ENCODE data around the gene SLC35A5.

DNA sequence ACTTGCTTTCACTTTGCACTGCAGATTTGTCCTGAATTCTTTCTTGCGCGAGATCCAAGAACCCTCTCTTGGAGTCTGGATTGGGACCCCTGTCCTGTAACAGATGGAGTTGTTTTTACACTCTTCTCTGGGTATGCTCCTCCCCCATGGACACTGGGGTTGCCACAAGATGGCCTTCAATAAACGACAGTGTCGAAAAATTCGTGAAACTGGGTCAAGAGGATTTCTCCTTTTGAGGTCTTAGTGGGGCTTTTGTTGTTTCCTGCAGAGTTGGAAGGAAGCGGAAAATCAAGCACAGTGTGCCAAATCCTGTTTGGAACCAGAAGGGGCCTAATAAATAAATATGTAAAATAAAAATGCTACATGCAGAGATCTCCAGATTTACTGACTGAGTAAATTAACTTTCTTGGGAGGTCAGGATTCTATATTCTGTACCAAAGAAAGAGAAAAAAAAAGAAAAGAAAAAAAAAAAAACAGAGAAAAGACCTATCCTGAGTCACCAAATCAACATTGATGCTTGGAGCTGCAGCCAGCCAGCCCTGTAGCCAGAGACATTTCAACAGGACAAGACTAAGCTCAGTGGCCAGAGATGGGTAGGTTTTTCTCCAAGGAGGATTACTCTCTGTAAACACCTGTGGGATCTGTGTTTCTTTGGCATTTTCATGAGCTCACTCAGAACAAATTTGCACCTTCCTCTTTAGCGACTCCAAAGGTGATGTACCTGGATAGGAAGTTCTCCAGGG lies 54.3 kb downstream of the SLC35A5 start:
- TF ChIP-seq, protein P1, sequence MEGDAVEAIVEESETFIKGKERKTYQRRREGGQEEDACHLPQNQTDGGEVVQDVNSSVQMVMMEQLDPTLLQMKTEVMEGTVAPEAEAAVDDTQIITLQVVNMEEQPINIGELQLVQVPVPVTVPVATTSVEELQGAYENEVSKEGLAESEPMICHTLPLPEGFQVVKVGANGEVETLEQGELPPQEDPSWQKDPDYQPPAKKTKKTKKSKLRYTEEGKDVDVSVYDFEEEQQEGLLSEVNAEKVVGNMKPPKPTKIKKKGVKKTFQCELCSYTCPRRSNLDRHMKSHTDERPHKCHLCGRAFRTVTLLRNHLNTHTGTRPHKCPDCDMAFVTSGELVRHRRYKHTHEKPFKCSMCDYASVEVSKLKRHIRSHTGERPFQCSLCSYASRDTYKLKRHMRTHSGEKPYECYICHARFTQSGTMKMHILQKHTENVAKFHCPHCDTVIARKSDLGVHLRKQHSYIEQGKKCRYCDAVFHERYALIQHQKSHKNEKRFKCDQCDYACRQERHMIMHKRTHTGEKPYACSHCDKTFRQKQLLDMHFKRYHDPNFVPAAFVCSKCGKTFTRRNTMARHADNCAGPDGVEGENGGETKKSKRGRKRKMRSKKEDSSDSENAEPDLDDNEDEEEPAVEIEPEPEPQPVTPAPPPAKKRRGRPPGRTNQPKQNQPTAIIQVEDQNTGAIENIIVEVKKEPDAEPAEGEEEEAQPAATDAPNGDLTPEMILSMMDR (IDR thresholded peaks at IDR 0.05), result no peak
- TF ChIP-seq POLR2A (IDR thresholded peaks at IDR 0.05), result no peak
- TF ChIP-seq EP300 (IDR thresholded peaks at IDR 0.05), result no peak
- TF ChIP-seq POLR2AphosphoS5 (IDR thresholded peaks at IDR 0.05), result no peak
